ENCODE data around the gene EPDR1. TPM values are rescaled to one million over a fixed set of nuclear protein-coding genes. Genes with fewer than 3 reads are reported as not detected.

The EPDR1 gene
- total and polyA plus RNA-seq, 2 of the 4 experiments (the other 2 are of a cell fraction), result under 0.01 to 0.09 TPM

DNA sequence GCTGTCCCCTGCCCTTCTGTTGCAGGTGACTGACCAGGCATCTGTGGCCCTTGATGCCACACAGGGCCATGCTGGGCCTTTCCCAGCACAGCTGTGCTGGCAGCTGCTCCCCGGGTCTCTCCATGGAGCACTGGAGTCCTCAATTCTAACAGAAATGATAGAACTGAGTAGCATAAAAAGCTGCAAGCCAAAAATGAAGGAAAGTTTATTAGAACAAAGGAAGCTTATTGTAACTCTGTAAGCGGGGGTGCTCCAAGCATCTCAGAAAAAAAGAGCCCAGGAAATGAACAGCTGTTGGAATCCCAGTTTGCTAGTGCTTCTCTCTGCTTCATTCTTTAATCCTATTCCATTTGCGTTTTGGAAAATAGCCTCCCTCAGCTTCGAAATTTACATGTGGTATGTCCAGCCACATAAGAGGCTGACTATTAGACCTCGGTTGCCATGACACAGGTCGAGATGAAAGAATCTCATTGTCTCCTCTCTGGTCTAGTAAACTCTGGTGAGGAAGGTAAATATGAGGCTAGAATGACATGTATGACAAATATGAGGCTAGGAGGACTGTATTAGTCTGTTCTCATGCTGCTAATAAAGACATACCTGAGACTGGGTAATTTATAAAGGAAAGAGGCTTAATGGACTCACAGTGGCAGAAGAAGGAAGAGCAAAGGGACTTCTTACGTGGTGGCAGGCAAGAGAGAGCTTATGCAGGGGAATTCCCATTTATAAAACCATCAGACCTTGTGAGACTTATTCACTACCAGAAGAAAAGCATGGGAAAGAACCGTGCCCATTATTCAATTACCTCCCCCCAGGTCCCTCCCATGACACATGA is 23.7 kb downstream of the EPDR1 start:
- Histone ChIP-seq H2BK20ac (ENCODE audit: low read depth, low read length) (no peak overlapping the region), H2BK120ac (ENCODE audit: low read depth, low read length) (no peak overlapping the region), H2BK15ac (ENCODE audit: low read depth, low read length) (no peak overlapping the region), H3K56ac (ENCODE audit: extremely low read depth, insufficient read depth, low read length) (no peak overlapping the region), H3K9me3 (ENCODE audit: control insufficient read depth, insufficient read depth, low read length) (peaks cover 12% of the 10 kb centered on the region), H3K18ac (ENCODE audit: low read depth, low read length) (no peak overlapping the region), H4K8ac (ENCODE audit: low read depth in 2 of 2, low read length in 2 of 2) (no peak overlapping the region), H3K4me2 (ENCODE audit: low read depth, low read length) (no peak overlapping the region), H3K79me1 (ENCODE audit: low read depth in 1 of 2, low read length in 2 of 2) (no peaks in the 10 kb centered on the region), H3K9ac (ENCODE audit: low read depth, low read length) (no peak overlapping the region), H3K4me1 (ENCODE audit: control insufficient read depth, insufficient read depth, low read length) (no peaks in the 10 kb centered on the region), H2AK9ac (replicated peaks; ENCODE audit: low read depth, low read length, poor library complexity) (no peak overlapping the region), H3K27ac (ENCODE audit: insufficient read depth, low read length) (no peak overlapping the region), H2AK5ac (ENCODE audit: low read depth, low read length) (no peak overlapping the region), H2AFZ (replicated peaks; ENCODE audit: low read length, poor library complexity) (no peak overlapping the region), H3K4me3 (ENCODE audit: insufficient read depth, low read depth, low read length) (no peak overlapping the region), H4K91ac (ENCODE audit: insufficient read depth, low read depth, low read length) (no peak overlapping the region), H3K23ac (ENCODE audit: low read depth, low read length) (no peak overlapping the region), H3K27me3 (ENCODE audit: control insufficient read depth, insufficient read depth, low read length) (no peaks in the 10 kb centered on the region), H3K4ac (ENCODE audit: low read depth, low read length) (no peak overlapping the region), H3K9me1 (ENCODE audit: insufficient read depth, low read length) (no peaks in the 10 kb centered on the region), H3K14ac (replicated peaks; ENCODE audit: low read depth, low read length) (no peak overlapping the region), H4K5ac (ENCODE audit: low read depth, low read length) (no peak overlapping the region), H3K36me3 (ENCODE audit: control insufficient read depth, insufficient read depth, low read length) (no peaks in the 10 kb centered on the region), H2BK5ac (ENCODE audit: low read depth, low read length, poor library complexity, severe bottlenecking) (no peak overlapping the region), H4K20me1 (ENCODE audit: insufficient read depth, low read length) (no peaks in the 10 kb centered on the region)
- WGBS, 2 experiments (ENCODE audit: extremely low coverage in 2 of 2, insufficient read length in 1 of 2), result no CpG with 5 or more reads among the region's 8 CpGs
- ChIA-PET POLR2A (ENCODE audit: unreplicated experiment) (no interaction called here), CTCF (no interaction called here)
- dilution Hi-C loops (cut with HindIII; ENCODE audit: low sequenced_read_pairs, unreplicated experiment), result no loop called here
- intact Hi-C loops (cut with micrococcal nuclease), result no loop called here
- in situ Hi-C loops (cut with MboI; ENCODE audit: low sequenced_read_pairs), result no loop called here
- no TSS peak for BruUV-seq (replicated peaks)
- TF ChIP-seq, protein P1, sequence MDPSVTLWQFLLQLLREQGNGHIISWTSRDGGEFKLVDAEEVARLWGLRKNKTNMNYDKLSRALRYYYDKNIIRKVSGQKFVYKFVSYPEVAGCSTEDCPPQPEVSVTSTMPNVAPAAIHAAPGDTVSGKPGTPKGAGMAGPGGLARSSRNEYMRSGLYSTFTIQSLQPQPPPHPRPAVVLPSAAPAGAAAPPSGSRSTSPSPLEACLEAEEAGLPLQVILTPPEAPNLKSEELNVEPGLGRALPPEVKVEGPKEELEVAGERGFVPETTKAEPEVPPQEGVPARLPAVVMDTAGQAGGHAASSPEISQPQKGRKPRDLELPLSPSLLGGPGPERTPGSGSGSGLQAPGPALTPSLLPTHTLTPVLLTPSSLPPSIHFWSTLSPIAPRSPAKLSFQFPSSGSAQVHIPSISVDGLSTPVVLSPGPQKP (IDR thresholded peaks at IDR 0.05; ENCODE audit: borderline replicate concordance, low read depth, low read length), result no peak
- TF ChIP-seq, protein P2, sequence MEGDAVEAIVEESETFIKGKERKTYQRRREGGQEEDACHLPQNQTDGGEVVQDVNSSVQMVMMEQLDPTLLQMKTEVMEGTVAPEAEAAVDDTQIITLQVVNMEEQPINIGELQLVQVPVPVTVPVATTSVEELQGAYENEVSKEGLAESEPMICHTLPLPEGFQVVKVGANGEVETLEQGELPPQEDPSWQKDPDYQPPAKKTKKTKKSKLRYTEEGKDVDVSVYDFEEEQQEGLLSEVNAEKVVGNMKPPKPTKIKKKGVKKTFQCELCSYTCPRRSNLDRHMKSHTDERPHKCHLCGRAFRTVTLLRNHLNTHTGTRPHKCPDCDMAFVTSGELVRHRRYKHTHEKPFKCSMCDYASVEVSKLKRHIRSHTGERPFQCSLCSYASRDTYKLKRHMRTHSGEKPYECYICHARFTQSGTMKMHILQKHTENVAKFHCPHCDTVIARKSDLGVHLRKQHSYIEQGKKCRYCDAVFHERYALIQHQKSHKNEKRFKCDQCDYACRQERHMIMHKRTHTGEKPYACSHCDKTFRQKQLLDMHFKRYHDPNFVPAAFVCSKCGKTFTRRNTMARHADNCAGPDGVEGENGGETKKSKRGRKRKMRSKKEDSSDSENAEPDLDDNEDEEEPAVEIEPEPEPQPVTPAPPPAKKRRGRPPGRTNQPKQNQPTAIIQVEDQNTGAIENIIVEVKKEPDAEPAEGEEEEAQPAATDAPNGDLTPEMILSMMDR (conservative IDR thresholded peaks at IDR 0.05; ENCODE audit: low read depth, low read length), result no peak
- TF ChIP-seq CHD1 (IDR thresholded peaks at IDR 0.05; ENCODE audit: low read depth, low read length), result no peak
- no peak for TF ChIP-seq MXI1 (IDR thresholded peaks at IDR 0.05; ENCODE audit: borderline replicate concordance, low read depth, low read length)
- no peak for TF ChIP-seq MAZ (IDR thresholded peaks at IDR 0.05; ENCODE audit: borderline replicate concordance, low read depth, low read length)
- no peak for TF ChIP-seq SMC3 (IDR thresholded peaks at IDR 0.05; ENCODE audit: low read depth, low read length)
- TF ChIP-seq POLR2A (IDR thresholded peaks at IDR 0.05; ENCODE audit: low read depth, low read length), result no peak
- TF ChIP-seq FOS (IDR thresholded peaks at IDR 0.05; ENCODE audit: low read depth, low read length), result no peak
- TF ChIP-seq RFX5 (IDR thresholded peaks at IDR 0.05; ENCODE audit: low read depth, low read length), result no peak
- no peak for TF ChIP-seq RCOR1 (IDR thresholded peaks at IDR 0.05; ENCODE audit: insufficient replicate concordance, low read length)
- TF ChIP-seq CEBPB (IDR thresholded peaks at IDR 0.05; ENCODE audit: low read depth, low read length), result no peak
- DNase-seq (no peak), ATAC-seq (ENCODE audit: low read depth) (no peak)
